Thyroid gland (tissue), 4 donors: ENCODE measurements around the gene CLN6.

Experiments used
- CTCF ChIP-seq, 6 experiments: fragments of 200-600 bp in 3 of 6; fragments of 450-650 bp in 3 of 6; sonication (generic) in 3 of 6; IDR thresholded peaks; one replicate each; pipeline ENCODE4 v1.5.1; 2016 to 2019; ENCODE audit warnings: antibody characterized with exemption in 6 of 6, mild to moderate bottlenecking in 2 of 6, inconsistent platforms in 1 of 6, moderate library complexity in 1 of 6
- POLR2A ChIP-seq, 2 donors: fragments of 450-650 bp; IDR thresholded peaks; one replicate each; pipeline ENCODE4 v1.6.1; 2017; ENCODE audit warnings: antibody characterized with exemption in 2 of 2, mild to moderate bottlenecking in 2 of 2, moderate library complexity in 1 of 2

GRCh38 chr15:68229386-68230156 is at the start of gene CLN6:
- no peak for TF ChIP-seq CTCF (IDR thresholded peaks at IDR 0.05)
- TF ChIP-seq POLR2A (IDR thresholded peaks at IDR 0.05): peak in 1 of 2 donors; percentile 66
